Measurements from ENCODE around the gene LAD1. TPM values are rescaled to one million over a fixed set of nuclear protein-coding genes. Genes with fewer than 3 reads are reported as not detected.

The LAD1 gene
- total and polyA plus RNA-seq, 8 donors: 28.7 to 62.5 (median 44.3) TPM

DNA sequence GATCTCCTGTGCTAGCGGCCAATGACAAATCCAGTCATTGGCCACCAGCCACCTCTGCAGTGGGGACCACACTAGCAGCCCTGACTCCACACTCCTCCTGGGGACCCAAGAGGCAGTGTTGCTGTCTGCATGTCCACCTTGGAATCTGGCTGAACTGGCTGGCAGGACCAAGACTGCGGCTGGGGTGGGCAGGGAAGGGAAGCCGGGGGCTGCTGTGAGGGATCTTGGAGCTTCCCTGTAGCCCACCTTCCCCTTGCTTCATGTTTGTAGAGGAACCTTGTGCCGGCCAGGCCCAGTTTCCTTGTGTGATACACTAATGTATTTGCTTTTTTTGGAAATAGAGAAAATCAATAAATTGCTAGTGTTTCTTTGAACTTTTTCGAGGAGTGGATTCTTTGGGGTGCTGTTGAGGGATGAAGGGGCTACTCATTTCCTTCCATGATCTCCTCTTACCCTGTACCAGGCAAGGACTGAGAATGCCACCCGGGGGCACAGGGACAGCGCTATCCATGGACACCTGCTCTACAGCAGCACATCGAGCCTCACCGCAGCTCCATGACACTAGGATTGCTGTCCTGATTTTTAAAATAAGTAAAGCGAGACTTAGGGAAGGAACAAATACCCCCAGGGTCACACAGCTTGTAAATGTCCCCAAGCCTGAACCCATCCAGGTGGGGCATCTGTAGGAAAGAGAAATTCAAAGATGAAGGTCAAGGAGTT lies 66.3 kb downstream of the LAD1 start:
- no peaks in the 10 kb centered on the region for H3K9me3 ChIP-seq
- intact Hi-C loops (cut with DNase I): no loop called here
- no peak overlapping the region for H3K4me3 ChIP-seq
- ATAC-seq: no peak
- no peak overlapping the region for H3K27ac ChIP-seq
- WGBS, 2 donors: 84 to 86% methylated on average over 10 of the region's 10 CpGs
- peak in 1 of 6 donors; percentile 33 for DNase-seq
- no peaks in the 10 kb centered on the region for H3K36me3 ChIP-seq
- TF ChIP-seq, protein P1, sequence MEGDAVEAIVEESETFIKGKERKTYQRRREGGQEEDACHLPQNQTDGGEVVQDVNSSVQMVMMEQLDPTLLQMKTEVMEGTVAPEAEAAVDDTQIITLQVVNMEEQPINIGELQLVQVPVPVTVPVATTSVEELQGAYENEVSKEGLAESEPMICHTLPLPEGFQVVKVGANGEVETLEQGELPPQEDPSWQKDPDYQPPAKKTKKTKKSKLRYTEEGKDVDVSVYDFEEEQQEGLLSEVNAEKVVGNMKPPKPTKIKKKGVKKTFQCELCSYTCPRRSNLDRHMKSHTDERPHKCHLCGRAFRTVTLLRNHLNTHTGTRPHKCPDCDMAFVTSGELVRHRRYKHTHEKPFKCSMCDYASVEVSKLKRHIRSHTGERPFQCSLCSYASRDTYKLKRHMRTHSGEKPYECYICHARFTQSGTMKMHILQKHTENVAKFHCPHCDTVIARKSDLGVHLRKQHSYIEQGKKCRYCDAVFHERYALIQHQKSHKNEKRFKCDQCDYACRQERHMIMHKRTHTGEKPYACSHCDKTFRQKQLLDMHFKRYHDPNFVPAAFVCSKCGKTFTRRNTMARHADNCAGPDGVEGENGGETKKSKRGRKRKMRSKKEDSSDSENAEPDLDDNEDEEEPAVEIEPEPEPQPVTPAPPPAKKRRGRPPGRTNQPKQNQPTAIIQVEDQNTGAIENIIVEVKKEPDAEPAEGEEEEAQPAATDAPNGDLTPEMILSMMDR (IDR thresholded peaks at IDR 0.05): no peak
- FAIRE-seq: no peak
- H3K4me1 ChIP-seq: no peaks in the 10 kb centered on the region
- H3K27me3 ChIP-seq: no peaks in the 10 kb centered on the region

DNA sequence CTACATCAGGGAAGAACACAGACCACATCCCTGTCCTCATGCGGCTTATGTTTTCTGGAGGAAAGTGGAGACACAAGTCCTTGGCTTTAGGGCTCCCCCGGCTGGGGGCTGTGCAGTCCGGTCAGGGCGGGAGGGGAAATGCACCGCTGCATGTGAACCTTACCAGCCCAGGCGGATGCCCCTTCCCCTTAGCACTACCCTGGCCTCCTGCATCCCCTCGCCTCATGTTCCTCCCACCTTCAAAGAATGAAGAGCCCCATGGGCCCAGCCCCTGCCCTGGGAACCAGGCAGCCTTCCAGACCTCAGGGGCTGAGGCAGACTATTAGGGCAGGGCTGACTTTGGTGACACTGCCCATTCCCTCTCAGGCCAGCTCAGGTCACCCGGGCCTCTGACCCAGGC lies 67.1 kb downstream of the LAD1 start:
- no peak for FAIRE-seq
- Histone ChIP-seq H3K9me3 (no peaks in the 10 kb centered on the region), H3K27me3 (no peaks in the 10 kb centered on the region), H3K4me3 (no peak overlapping the region), H3K4me1 (no peaks in the 10 kb centered on the region), H3K36me3 (no peaks in the 10 kb centered on the region), H3K27ac (no peak overlapping the region)
- DNase-seq: peak in 1 of 6 donors; percentile 40
- intact Hi-C loops (cut with DNase I): no loop called here
- WGBS, 2 donors: 85 to 88% methylated on average over 8 of the region's 8 CpGs
- TF ChIP-seq, protein P1 (IDR thresholded peaks at IDR 0.05): no peak
- ATAC-seq: no peak

GRCh38 chr1:201331166-201331565 lies 68.0 kb downstream of the LAD1 start:
- ATAC-seq (no peak), FAIRE-seq (no peak), DNase-seq (peak in 1 of 6 donors; percentile 34)
- Histone ChIP-seq H3K4me3 (no peak overlapping the region), H3K27me3 (no peaks in the 10 kb centered on the region), H3K36me3 (no peaks in the 10 kb centered on the region), H3K4me1 (no peaks in the 10 kb centered on the region), H3K27ac (no peak overlapping the region), H3K9me3 (no peaks in the 10 kb centered on the region)
- TF ChIP-seq, protein P1 (IDR thresholded peaks at IDR 0.05): no peak
- intact Hi-C loops (cut with DNase I): no loop called here
- 73 to 78% methylated on average over 7 of the region's 7 CpGs for WGBS, 2 donors

Other genes starting within 250 kb of the LAD1 start
- gene TMEM9, start 244.8 kb downstream of the LAD1 start, total RNA-seq: 10 to 100 TPM; 21.3 to 42.9 (median 34.9) TPM
- gene TMEM9, start 244.8 kb downstream of the LAD1 start, polyA plus RNA-seq: 10 to 100 TPM; 52.2 to 87.7 TPM
- gene IGFN1, start 208.5 kb downstream of the LAD1 start, total RNA-seq: 10 to 100 TPM in 3 of 6 donors, 1 to 10 TPM in 3; 4.1 to 35.1 (median 10.0) TPM
- 10 to 100 TPM; 37.8 to 48.4 TPM for gene IGFN1, start 208.5 kb downstream of the LAD1 start, polyA plus RNA-seq
- under 1 TPM in 5 of 6 donors, not detected in 1; 0.04 to 0.37 (median 0.06) TPM for gene PKP1, start 115.8 kb downstream of the LAD1 start, total RNA-seq
- under 1 TPM; 0.12 to 0.15 TPM for gene PKP1, start 115.8 kb downstream of the LAD1 start, polyA plus RNA-seq
- 1 to 10 TPM in 2 of 6 donors, under 1 TPM in 4; 0.06 to 3.0 (median 0.70) TPM for gene TNNT2, start 21.6 kb downstream of the LAD1 start, total RNA-seq
- gene TNNT2, start 21.6 kb downstream of the LAD1 start, polyA plus RNA-seq: 1 to 10 TPM; 2.4 to 7.0 TPM
- not detected for gene TNNI1, start 22.4 kb upstream of the LAD1 start, total RNA-seq
- under 1 TPM; 0.04 to 0.63 TPM for gene TNNI1, start 22.4 kb upstream of the LAD1 start, polyA plus RNA-seq
- gene PHLDA3, start 69.9 kb upstream of the LAD1 start, total RNA-seq: 10 to 100 TPM in 4 of 6 donors, 1 to 10 TPM in 2; 8.6 to 24.4 (median 15.7) TPM
- gene PHLDA3, start 69.9 kb upstream of the LAD1 start, polyA plus RNA-seq: 10 to 100 TPM; 10.8 to 11.9 TPM
- gene CSRP1, start 107.8 kb upstream of the LAD1 start, total RNA-seq: 10 to 100 TPM; 49.6 to 91.9 (median 54.8) TPM
- 100 to 1,000 TPM in 1 of 2 donors, 10 to 100 TPM in 1; 91.9 to 103 TPM for gene CSRP1, start 107.8 kb upstream of the LAD1 start, polyA plus RNA-seq
- 10 to 100 TPM in 2 of 6 donors, 1 to 10 TPM in 4; 6.0 to 13.6 (median 8.1) TPM for gene NAV1, start 139.8 kb upstream of the LAD1 start, total RNA-seq
- gene NAV1, start 139.8 kb upstream of the LAD1 start, polyA plus RNA-seq: 1 to 10 TPM; 5.6 TPM

Data from pancreas (tissue), 10 donors.